ENCODE measurements around the gene NQO2. TPM values are rescaled to one million over a fixed set of nuclear protein-coding genes. Genes with fewer than 3 reads are reported as not detected.
"Not testable (repeated sequence)": the region's sequence is repeated elsewhere in the genome, so short reads cannot be mapped to it uniquely, and the experiment has no call there.

The NQO2 gene
- polyA plus RNA-seq, 4 donors: 51.9 to 80.3 (median 61.5) TPM

- DNase-seq (ENCODE audit: low read depth in 4 of 4, low spot score in 2 of 4): peak in 3 of 4 donors; percentile 79 to 82 (median 79)
These were observed 11.0 kb upstream of the NQO2 start for GRCh38 chr6:2988426-2989331.

DNA sequence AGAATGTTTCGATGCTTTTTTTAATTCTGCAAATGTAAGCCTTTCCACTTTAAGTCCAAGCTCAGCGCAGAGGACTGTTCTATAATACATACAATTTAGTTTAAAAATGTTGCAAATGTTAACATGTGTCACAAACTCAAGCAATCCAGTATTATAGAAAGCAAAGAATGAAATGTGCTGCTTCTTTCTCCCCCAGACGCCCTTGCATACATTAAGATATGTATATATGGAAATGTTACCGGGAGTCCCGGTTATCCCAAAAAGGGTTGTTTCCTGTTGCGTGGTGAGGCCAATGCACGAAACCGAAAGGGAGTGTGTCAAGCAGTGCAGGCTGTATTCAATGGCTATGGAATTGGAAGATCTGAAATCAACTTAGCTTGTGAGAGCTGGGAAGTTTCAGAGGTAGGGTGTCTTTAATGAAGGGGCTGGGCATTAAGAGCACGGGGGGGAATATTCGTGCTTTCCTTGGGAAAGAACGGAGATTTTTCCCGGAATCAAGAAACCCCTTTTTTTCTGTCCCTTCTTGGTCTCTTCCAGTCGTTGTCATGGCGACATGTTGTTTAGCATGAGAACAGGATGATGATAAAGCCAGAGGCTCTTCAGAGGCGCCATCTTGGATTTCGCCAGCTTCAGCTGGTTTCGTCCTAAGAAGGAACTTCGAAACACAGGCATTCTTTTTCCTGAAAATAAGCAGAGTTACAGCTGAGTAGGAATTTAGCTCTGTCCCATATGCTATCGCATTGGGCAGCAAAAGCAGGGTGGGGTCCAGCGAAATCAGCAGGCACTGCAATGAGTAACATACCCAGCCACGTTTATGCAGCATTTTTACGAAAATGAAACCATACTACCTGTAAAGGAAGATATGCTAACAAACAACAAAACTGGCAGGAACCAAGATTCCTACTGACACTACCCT lies 10.1 kb upstream of the NQO2 start:
- peak; percentile 96 to 100 (median 98) for DNase-seq (ENCODE audit: low read depth in 4 of 4, low spot score in 2 of 4)

GRCh38 chr6:2990248-2990931 lies 9.3 kb upstream of the NQO2 start:
- DNase-seq (ENCODE audit: low read depth in 4 of 4, low spot score in 2 of 4): peak in 3 of 4 donors; percentile 58 to 86 (median 61)

GRCh38 chr6:2990932-2991506 lies 8.7 kb upstream of the NQO2 start:
- DNase-seq (ENCODE audit: low read depth in 4 of 4, low spot score in 2 of 4): peak in 2 of 4 donors; percentile 36 to 44

DNA sequence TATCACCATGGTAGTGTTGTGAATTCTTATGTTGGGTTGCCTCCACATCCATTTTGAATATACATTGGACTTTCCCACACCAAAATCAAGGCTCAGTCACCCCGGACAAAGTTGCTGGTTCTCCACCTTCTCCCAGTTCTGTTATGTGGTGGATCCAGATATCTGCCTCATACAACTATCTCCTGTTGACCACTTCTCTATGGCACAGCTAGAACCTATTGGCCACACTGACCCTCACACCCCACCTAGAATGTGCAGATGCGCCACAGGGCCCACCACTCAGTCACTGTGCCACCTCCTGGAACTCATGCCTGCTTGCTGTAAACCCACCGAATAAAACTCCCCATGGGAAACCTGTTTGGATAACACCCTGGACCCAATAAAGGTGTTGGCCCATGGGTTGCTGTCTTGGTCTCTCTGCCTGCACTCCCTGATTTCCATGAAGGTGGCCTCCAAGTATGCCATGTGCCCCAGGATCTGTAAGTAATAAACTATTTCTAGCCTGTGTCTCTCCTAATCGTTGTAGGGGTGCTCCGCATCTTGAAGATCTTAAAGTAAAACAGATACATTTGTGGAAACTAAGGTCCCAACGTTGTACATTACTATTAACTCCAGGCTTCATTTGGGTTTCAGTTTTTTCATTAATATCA lies 7.2 kb upstream of the NQO2 start:
- no peak for DNase-seq (ENCODE audit: low read depth in 4 of 4, low spot score in 2 of 4)

GRCh38 chr6:2993755-2994317 lies 5.9 kb upstream of the NQO2 start:
- DNase-seq (ENCODE audit: low read depth in 4 of 4, low spot score in 2 of 4): no peak

- DNase-seq (ENCODE audit: low read depth in 4 of 4, low spot score in 2 of 4): not testable (repeated sequence)
These were observed 1.3 kb upstream of the NQO2 start for GRCh38 chr6:2998249-2998997.

GRCh38 chr6:2998998-2999617 lies 586 bp upstream of the NQO2 start:
- no peak for DNase-seq (ENCODE audit: low read depth in 4 of 4, low spot score in 2 of 4)

- DNase-seq (ENCODE audit: low read depth in 4 of 4, low spot score in 2 of 4): no peak
These were observed 1.6 kb downstream of the NQO2 start for GRCh38 chr6:3001146-3001772.

DNA sequence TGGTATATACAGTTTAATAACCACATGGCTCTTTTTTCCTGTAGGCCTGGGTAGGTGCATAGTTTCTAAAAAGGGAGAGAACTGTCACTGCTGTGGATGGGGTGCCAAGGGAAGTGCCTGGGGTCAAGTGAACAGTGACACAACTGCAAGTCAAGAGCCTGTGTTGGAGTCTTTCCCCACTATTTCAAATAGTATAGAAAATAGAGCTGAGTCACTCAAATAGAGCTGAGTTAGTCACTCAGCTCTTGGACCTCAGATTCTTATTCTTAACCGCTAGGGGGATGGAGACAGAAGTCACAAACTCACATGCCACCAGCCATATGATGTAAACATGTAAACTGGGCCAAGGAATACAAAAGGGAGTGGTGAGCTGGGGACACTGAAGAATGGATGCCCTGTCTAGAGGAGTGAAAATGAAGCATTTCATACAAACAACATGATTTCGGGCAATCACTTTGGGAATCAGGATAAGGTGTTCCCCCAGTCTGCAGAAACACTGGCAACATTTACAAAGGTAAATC lies 2.1 kb downstream of the NQO2 start:
- DNase-seq (ENCODE audit: low read depth in 4 of 4, low spot score in 2 of 4): no peak

GRCh38 chr6:3003226-3003625 lies 3.5 kb downstream of the NQO2 start:
- not testable (repeated sequence) for DNase-seq (ENCODE audit: low read depth in 4 of 4, low spot score in 2 of 4)

GRCh38 chr6:3005077-3005476 lies 5.4 kb downstream of the NQO2 start:
- no peak for DNase-seq (ENCODE audit: low read depth in 4 of 4, low spot score in 2 of 4)

GRCh38 chr6:3005874-3006273 lies 6.2 kb downstream of the NQO2 start:
- no peak for DNase-seq (ENCODE audit: low read depth in 4 of 4, low spot score in 2 of 4)

DNA sequence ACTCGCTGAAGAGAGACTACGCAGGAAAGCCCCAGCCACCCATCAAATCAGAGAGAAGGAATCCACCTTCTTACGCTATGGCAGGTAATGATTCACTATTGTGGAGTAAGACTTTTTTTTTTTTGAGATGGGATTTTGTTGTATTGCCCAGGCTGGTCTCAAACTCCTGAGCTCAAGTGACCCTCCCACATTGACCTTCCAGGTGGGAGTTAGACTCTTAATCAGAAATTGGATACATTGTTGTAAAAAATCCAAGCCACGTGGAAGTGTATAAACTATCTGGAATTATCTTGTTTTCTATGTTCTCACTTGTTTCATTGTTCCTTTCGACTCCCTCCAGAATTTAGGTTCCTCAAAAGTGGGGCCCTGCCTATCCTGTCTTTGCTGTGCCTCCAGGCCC lies 6.8 kb downstream of the NQO2 start:
- DNase-seq (ENCODE audit: low read depth in 4 of 4, low spot score in 2 of 4): no peak

DNA sequence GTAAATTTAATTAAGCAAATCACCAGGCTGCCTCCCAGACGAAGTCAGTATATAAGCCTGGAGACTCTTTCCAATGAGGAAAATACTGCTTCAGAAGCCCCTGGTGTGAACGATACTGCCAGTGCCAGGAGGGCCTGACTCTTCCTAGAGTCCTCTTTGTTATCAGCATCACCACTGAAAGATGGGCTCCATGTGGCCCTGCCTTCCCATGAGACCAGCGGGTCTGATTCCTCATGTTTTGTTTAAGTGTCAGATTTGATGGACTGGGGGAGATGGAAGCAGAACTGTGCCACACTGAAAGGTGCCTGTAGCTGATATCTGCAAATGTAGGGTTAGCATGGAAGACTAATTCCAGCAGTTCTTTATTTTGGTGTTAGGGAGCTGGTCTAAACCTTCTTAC lies 7.9 kb downstream of the NQO2 start:
- no peak for DNase-seq (ENCODE audit: low read depth in 4 of 4, low spot score in 2 of 4)

GRCh38 chr6:3008712-3009265 lies 9.1 kb downstream of the NQO2 start:
- not testable (repeated sequence) for DNase-seq (ENCODE audit: low read depth in 4 of 4, low spot score in 2 of 4)

- DNase-seq (ENCODE audit: low read depth in 4 of 4, low spot score in 2 of 4): no peak
These were observed 10.2 kb downstream of the NQO2 start for GRCh38 chr6:3009930-3010329.
